A549 (cell line): ENCODE data around the gene PTPRD. TPM values are rescaled to one million over a fixed set of nuclear protein-coding genes. Genes with fewer than 3 reads are reported as not detected.

Source experiments
- ATAC-seq, 2 experiments: fragments of 200-7000 bp in 1 of 2; fragments of >200 bp in 1 of 2; cut with Nextera tagmentation in 1 of 2; cut with Tn5 transposase in 1 of 2; 3 replicates each; pipeline versions ENCODE4 v1.8.0 to v1.9.1; 2018 to 2020; ENCODE audit warnings: mild to moderate bottlenecking in 1 of 2, moderate library complexity in 1 of 2
- CTCF ChIA-PET: fragments of 300-600 bp; sonication (Branson Sonifier 250); formaldehyde crosslinking; extraction: SDS; loops from one replicate; lab custom pipeline; 2021; ENCODE audit warnings: antibody characterized with exemption, inconsistent platforms; lab: Yijun Ruan, JAX
- POLR2A ChIA-PET: fragments of 350-600 bp; formaldehyde crosslinking; extraction: SDS; loops from one replicate; lab custom pipeline; 2021; ENCODE audit warnings: antibody characterized with exemption, inconsistent platforms; lab: Yijun Ruan, JAX
- DNase-seq, 2 experiments: peaks; one replicate each; pipeline versions ENCODE4 v3.0.0 to v3.0.0-alpha.2; 2011 to 2016; ENCODE audit warnings: low read depth in 1 of 2, low spot score in 1 of 2
- FAIRE-seq: peaks from 2 replicates; lab custom pipeline; 2011; peaks lifted over from hg19 to GRCh38; lab: Jason Lieb, UNC
- H3K27ac ChIP-seq, 2 experiments: fragments of >200 bp; sonication (Bioruptor Twin); formaldehyde crosslinking; 3 replicates each; pipeline ENCODE4 v1.5.1; 2016 to 2017
- H3K4me1 ChIP-seq: fragments of >200 bp; sonication (Bioruptor Twin); formaldehyde crosslinking; 3 replicates; pipeline ENCODE4 v1.6.1; 2016
- H3K4me2 ChIP-seq: fragments of >200 bp; sonication (Bioruptor Twin); formaldehyde crosslinking; 3 replicates; pipeline ENCODE4 v1.6.1; 2016
- H3K4me3 ChIP-seq: fragments of >200 bp; sonication (Bioruptor Twin); formaldehyde crosslinking; 3 replicates; pipeline ENCODE4 v1.5.1; 2016
- H3K9me3 ChIP-seq: fragments of >200 bp; sonication (Bioruptor Twin); formaldehyde crosslinking; 3 replicates; pipeline ENCODE4 v1.6.1; 2016
- ATOH8 ChIP-seq: fragments of 250-450 bp; sonication (Bioruptor Pico); IDR thresholded peaks from 2 replicates; pipeline ENCODE4 v1.5.0; 2020; ENCODE audit warnings: low read depth, mild to moderate bottlenecking, moderate library complexity
- CBX8 ChIP-seq: fragments of 200-600 bp; sonication (generic); IDR thresholded peaks from 2 replicates; pipeline ENCODE4 v1.6.1; 2016
- CEBPB ChIP-seq, 2 experiments: fragments of >200 bp in 1 of 2; sonication (Bioruptor Twin) in 1 of 2; formaldehyde crosslinking in 1 of 2; IDR thresholded peaks; 2 replicates each; pipeline ENCODE4 v1.6.1; 2012 to 2016
- CHD4 ChIP-seq: fragments of 200-600 bp; sonication (generic); IDR thresholded peaks from 2 replicates; pipeline ENCODE4 v1.6.1; 2016; ENCODE audit warnings: antibody characterized with exemption, mild to moderate bottlenecking, borderline replicate concordance
- FOXS1 ChIP-seq: fragments of 250-450 bp; sonication (Bioruptor Pico); IDR thresholded peaks from 2 replicates; pipeline ENCODE4 v1.5.0; 2020; ENCODE audit warnings: mild to moderate bottlenecking, moderate library complexity
- GATA3 ChIP-seq: IDR thresholded peaks from 2 replicates; pipeline ENCODE4 v1.6.1; 2012; ENCODE audit warnings: borderline replicate concordance
- HDAC2 ChIP-seq: fragments of 200-600 bp; sonication (generic); IDR thresholded peaks from 2 replicates; pipeline ENCODE4 v1.6.1; 2016
- HES2 ChIP-seq: fragments of >200 bp; sonication (Bioruptor Twin); formaldehyde crosslinking; IDR thresholded peaks from 2 replicates; pipeline ENCODE4 v1.6.1; 2016
- HMGXB4 ChIP-seq: fragments of 250-450 bp; sonication (Bioruptor Pico); IDR thresholded peaks from 2 replicates; pipeline ENCODE4 v1.5.0; 2021; ENCODE audit warnings: mild to moderate bottlenecking, moderate library complexity, borderline replicate concordance
- HOXA7 ChIP-seq: fragments of 250-450 bp; sonication (Bioruptor Pico); IDR thresholded peaks from 2 replicates; pipeline ENCODE4 v1.5.0; 2020; ENCODE audit warnings: mild to moderate bottlenecking, moderate library complexity
- HOXB5 ChIP-seq: fragments of 250-450 bp; sonication (Bioruptor Pico); IDR thresholded peaks from 2 replicates; pipeline ENCODE4 v1.5.0; 2020; ENCODE audit warnings: mild to moderate bottlenecking, moderate library complexity
- JUNB ChIP-seq: fragments of >200 bp; sonication (Bioruptor Twin); formaldehyde crosslinking; IDR thresholded peaks from 2 replicates; pipeline ENCODE4 v1.6.1; 2016
- MAFK ChIP-seq: fragments of 450-650 bp; IDR thresholded peaks from 2 replicates; pipeline ENCODE4 v1.6.1; 2014; ENCODE audit not compliant: partially characterized antibody
- PBX3 ChIP-seq: IDR thresholded peaks from 2 replicates; pipeline ENCODE4 v1.6.1; 2012
- PHF8 ChIP-seq: fragments of 200-600 bp; sonication (generic); IDR thresholded peaks from 2 replicates; pipeline ENCODE4 v1.6.1; 2016; ENCODE audit warnings: low read depth, mild to moderate bottlenecking, antibody characterized with exemption, moderate library complexity, borderline replicate concordance
- POLR2A ChIP-seq: IDR thresholded peaks from 2 replicates; pipeline ENCODE4 v1.6.1; 2012; ENCODE audit warnings: mild to moderate bottlenecking, low read length
- POLR2AphosphoS2 ChIP-seq: conservative IDR thresholded peaks from 2 replicates; pipeline ENCODE4 v1.6.1; 2012; ENCODE audit warnings: low read length, improper control_type of control experiment, inconsistent platforms
- RAD21 ChIP-seq, 2 experiments: fragments of >200 bp in 1 of 2; sonication (Bioruptor Twin) in 1 of 2; formaldehyde crosslinking in 1 of 2; IDR thresholded peaks in 1 of 2; conservative IDR thresholded peaks in 1 of 2; 2 replicates in 1 of 2; 3 replicates in 1 of 2; pipeline ENCODE4 v1.6.1; 2012 to 2018; ENCODE audit warnings: inconsistent platforms in 1 of 2
- RARB ChIP-seq: fragments of 250-450 bp; sonication (Bioruptor Pico); IDR thresholded peaks from 2 replicates; pipeline ENCODE4 v1.8.0; 2021; ENCODE audit warnings: mild to moderate bottlenecking, moderate library complexity
- RCOR1 ChIP-seq: fragments of 150-350 bp; IDR thresholded peaks from 2 replicates; pipeline ENCODE4 v1.6.1; 2014; ENCODE audit warnings: antibody characterized with exemption, low read length, low read depth
- TFCP2L1 ChIP-seq: fragments of 250-450 bp; sonication (Bioruptor Pico); IDR thresholded peaks from 2 replicates; pipeline ENCODE4 v1.5.0; 2021; ENCODE audit warnings: mild to moderate bottlenecking
- ZFP36 ChIP-seq: fragments of 450-650 bp; IDR thresholded peaks from 2 replicates; pipeline ENCODE4 v1.6.1; 2014; ENCODE audit warnings: borderline replicate concordance; ENCODE audit not compliant: partially characterized antibody
- ZSCAN20 ChIP-seq: fragments of 250-450 bp; sonication (Bioruptor Pico); IDR thresholded peaks from 2 replicates; pipeline ENCODE4 v1.8.0; 2022; ENCODE audit warnings: mild to moderate bottlenecking, moderate library complexity
- WGBS: methylation state at CpG from one replicate; pipeline ENCODE4 v1.1.6; 2017; ENCODE audit errors: missing lambda C conversion rate; 5-methylcytosine and 5-hydroxymethylcytosine counted together
- polyA plus RNA-seq, 4 experiments: library from polyadenylated mRNA; depleted of rRNA in 3 of 4; stranded (reverse); fragments of >200 nt; fragmentation: RNase III in 1 of 4; extraction: RNeasy Plus Mini Kit Qiagen cat#74134 plus additional on column Dnase treatment in 1 of 4; gene quantifications; 2 replicates in 3 of 4; 3 replicates in 1 of 4; pipeline ENCODE4 v1.2.3, GENCODE V29; 2011 to 2017
- TF ChIP-seq, protein P1 (sequence below): fragments of 450-650 bp; IDR thresholded peaks from 2 replicates; pipeline ENCODE4 v1.6.1; 2014; ENCODE audit warnings: antibody characterized with exemption
- TF ChIP-seq, protein P2 (sequence below): IDR thresholded peaks from 2 replicates; pipeline ENCODE4 v1.6.1; 2012
- TF ChIP-seq, protein P3 (sequence below): fragments of >200 bp; sonication (Bioruptor Twin); formaldehyde crosslinking; IDR thresholded peaks from 3 replicates; pipeline ENCODE4 v1.5.1; 2016

PTPRD gene
- polyA plus RNA-seq, 2 of the 4 experiments (the other 2 are of a cell fraction) = 0.39 to 1.3 TPM

GRCh38 chr9:8905731-8906130 lies 1707.1 kb downstream of the PTPRD start:
- no peak overlapping the region for H3K27ac ChIP-seq
- H3K4me3 ChIP-seq = no peak overlapping the region
- H3K4me1 ChIP-seq = no peaks in the 10 kb centered on the region
- no peak for FAIRE-seq
- WGBS = 26% methylated on average over 3 of the region's 3 CpGs
- DNase-seq = no peak
- POLR2A ChIA-PET = no interaction called here
- no peak overlapping the region for H3K4me2 ChIP-seq
- CTCF ChIA-PET = interaction anchor here (1.3 kb wide), 1 partner anchor 10 kb away, joined by 5 read pairs; no protein-coding TSS in a partner anchor
- no peak for ATAC-seq
- no peak for TF ChIP-seq TFCP2L1 (CRISPR knock-in tag)
- no peak for TF ChIP-seq POLR2AphosphoS2
- no peak for TF ChIP-seq CBX8
- no peak for TF ChIP-seq PHF8
- no peak for TF ChIP-seq GATA3
- TF ChIP-seq CHD4 = no peak
- TF ChIP-seq HOXA7 = no peak
- no peak for TF ChIP-seq HOXB5 (CRISPR knock-in tag)
- TF ChIP-seq ZFP36 = no peak
- no peak for TF ChIP-seq CEBPB (IDR thresholded peaks at IDR 0.05)
- no peak for TF ChIP-seq PBX3
- no peak for TF ChIP-seq RARB (CRISPR knock-in tag)
- no peak for TF ChIP-seq RCOR1
- no peak for TF ChIP-seq FOXS1 (CRISPR knock-in tag)
- TF ChIP-seq JUNB = no peak
- TF ChIP-seq ATOH8 = no peak
- TF ChIP-seq MAFK = no peak
- no peak for TF ChIP-seq ZSCAN20
- TF ChIP-seq, protein P1, sequence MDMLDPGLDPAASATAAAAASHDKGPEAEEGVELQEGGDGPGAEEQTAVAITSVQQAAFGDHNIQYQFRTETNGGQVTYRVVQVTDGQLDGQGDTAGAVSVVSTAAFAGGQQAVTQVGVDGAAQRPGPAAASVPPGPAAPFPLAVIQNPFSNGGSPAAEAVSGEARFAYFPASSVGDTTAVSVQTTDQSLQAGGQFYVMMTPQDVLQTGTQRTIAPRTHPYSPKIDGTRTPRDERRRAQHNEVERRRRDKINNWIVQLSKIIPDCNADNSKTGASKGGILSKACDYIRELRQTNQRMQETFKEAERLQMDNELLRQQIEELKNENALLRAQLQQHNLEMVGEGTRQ = no peak
- no peaks in the 10 kb centered on the region for H3K9me3 ChIP-seq

- FAIRE-seq (no peak), ATAC-seq (no peak), DNase-seq (no peak)
- POLR2A ChIA-PET = no interaction called here
- Histone ChIP-seq H3K27ac (no peak overlapping the region), H3K4me1 (no peaks in the 10 kb centered on the region), H3K9me3 (no peaks in the 10 kb centered on the region), H3K4me3 (no peak overlapping the region), H3K4me2 (no peak overlapping the region)
- 73% methylated on average over 8 of the region's 8 CpGs for WGBS
- TF ChIP-seq POLR2A (no peak), HDAC2 (no peak), HMGXB4 (CRISPR knock-in tag) (no peak), HES2 (no peak), RAD21 (conservative IDR thresholded peaks at IDR 0.05 in 1 of 2, IDR thresholded peaks at IDR 0.05 in 1 of 2) (no peak)
- TF ChIP-seq, protein P2, sequence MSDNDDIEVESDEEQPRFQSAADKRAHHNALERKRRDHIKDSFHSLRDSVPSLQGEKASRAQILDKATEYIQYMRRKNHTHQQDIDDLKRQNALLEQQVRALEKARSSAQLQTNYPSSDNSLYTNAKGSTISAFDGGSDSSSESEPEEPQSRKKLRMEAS = no peak
- TF ChIP-seq, protein P3, sequence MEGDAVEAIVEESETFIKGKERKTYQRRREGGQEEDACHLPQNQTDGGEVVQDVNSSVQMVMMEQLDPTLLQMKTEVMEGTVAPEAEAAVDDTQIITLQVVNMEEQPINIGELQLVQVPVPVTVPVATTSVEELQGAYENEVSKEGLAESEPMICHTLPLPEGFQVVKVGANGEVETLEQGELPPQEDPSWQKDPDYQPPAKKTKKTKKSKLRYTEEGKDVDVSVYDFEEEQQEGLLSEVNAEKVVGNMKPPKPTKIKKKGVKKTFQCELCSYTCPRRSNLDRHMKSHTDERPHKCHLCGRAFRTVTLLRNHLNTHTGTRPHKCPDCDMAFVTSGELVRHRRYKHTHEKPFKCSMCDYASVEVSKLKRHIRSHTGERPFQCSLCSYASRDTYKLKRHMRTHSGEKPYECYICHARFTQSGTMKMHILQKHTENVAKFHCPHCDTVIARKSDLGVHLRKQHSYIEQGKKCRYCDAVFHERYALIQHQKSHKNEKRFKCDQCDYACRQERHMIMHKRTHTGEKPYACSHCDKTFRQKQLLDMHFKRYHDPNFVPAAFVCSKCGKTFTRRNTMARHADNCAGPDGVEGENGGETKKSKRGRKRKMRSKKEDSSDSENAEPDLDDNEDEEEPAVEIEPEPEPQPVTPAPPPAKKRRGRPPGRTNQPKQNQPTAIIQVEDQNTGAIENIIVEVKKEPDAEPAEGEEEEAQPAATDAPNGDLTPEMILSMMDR = no peak
- CTCF ChIA-PET = interaction anchor here (1.3 kb wide), 1 partner anchor 9 kb away, joined by 5 read pairs; no protein-coding TSS in a partner anchor
These were observed 1707.9 kb downstream of the PTPRD start for GRCh38 chr9:8904771-8905515.
